GM23338 (cell line): Measurements from ENCODE around the gene STPG4.

Source experiments
- CREB1 ChIP-seq: fragments of 250-450 bp; sonication (Bioruptor Pico); IDR thresholded peaks from 2 replicates; pipeline ENCODE4 v1.5.0; 2020; ENCODE audit warnings: low read depth, mild to moderate bottlenecking, moderate library complexity
- CTCF ChIP-seq, 2 experiments: fragments of 200-600 bp in 1 of 2; sonication (generic) in 1 of 2; conservative IDR thresholded peaks; 2 replicates each; pipeline versions ENCODE4 v1.5.1 to v1.6.1; 2016 to 2017; ENCODE audit warnings: antibody characterized with exemption in 2 of 2, low read depth in 2 of 2, mild to moderate bottlenecking in 2 of 2, moderate library complexity in 1 of 2
- ETS1 ChIP-seq: IDR thresholded peaks from 2 replicates; pipeline ENCODE4 v1.6.1; 2016; ENCODE audit warnings: antibody characterized with exemption
- EZH2 ChIP-seq: fragments of 200-600 bp; sonication (generic); IDR thresholded peaks from one replicate; pipeline ENCODE4 v1.8.0; 2017; ENCODE audit warnings: antibody characterized with exemption, mild to moderate bottlenecking, low read depth; ENCODE audit not compliant: unreplicated experiment
- EZH2phosphoT487 ChIP-seq: fragments of 200-600 bp; sonication (generic); IDR thresholded peaks from one replicate; pipeline ENCODE4 v1.8.1; 2018; ENCODE audit warnings: antibody characterized with exemption; ENCODE audit not compliant: unreplicated experiment
- JUNB ChIP-seq: IDR thresholded peaks from one replicate; pipeline ENCODE4 v1.6.1; 2016; ENCODE audit warnings: antibody characterized with exemption; ENCODE audit not compliant: unreplicated experiment
- POLR2AphosphoS5 ChIP-seq: IDR thresholded peaks from 2 replicates; pipeline ENCODE4 v1.6.1; 2016; ENCODE audit warnings: antibody characterized with exemption, low read depth
- REST ChIP-seq: IDR thresholded peaks from one replicate; pipeline ENCODE4 v1.6.1; 2018; ENCODE audit warnings: antibody characterized with exemption; ENCODE audit not compliant: unreplicated experiment
- STAT1 ChIP-seq: IDR thresholded peaks from one replicate; pipeline ENCODE4 v1.6.1; 2016; ENCODE audit warnings: antibody characterized with exemption; ENCODE audit not compliant: unreplicated experiment
- ZNF114 ChIP-seq: fragments of 250-450 bp; sonication (Bioruptor Pico); IDR thresholded peaks from 2 replicates; pipeline ENCODE4 v1.5.0; 2020; ENCODE audit warnings: mild to moderate bottlenecking, moderate library complexity
- ZNF331 ChIP-seq: fragments of 250-450 bp; sonication (Bioruptor Pico); IDR thresholded peaks from 2 replicates; pipeline ENCODE4 v1.5.0; 2020; ENCODE audit warnings: low read depth, mild to moderate bottlenecking, moderate library complexity
- ZNF462 ChIP-seq: fragments of 250-450 bp; sonication (Bioruptor Pico); IDR thresholded peaks from 2 replicates; pipeline ENCODE4 v1.5.0; 2020; ENCODE audit warnings: mild to moderate bottlenecking, moderate library complexity

GRCh38 chr2:47162780-47163179, 7.7 kb upstream of the STPG4 start:
- no peak for TF ChIP-seq CTCF (conservative IDR thresholded peaks at IDR 0.05; ENCODE audit: low read depth in 2 of 2)
- TF ChIP-seq EZH2 = no peak
- TF ChIP-seq REST = no peak
- no peak for TF ChIP-seq EZH2phosphoT487
- TF ChIP-seq ETS1 = no peak
- no peak for TF ChIP-seq POLR2AphosphoS5
- no peak for TF ChIP-seq ZNF462 (CRISPR knock-in tag)
- no peak for TF ChIP-seq STAT1
- TF ChIP-seq JUNB = no peak
- no peak for TF ChIP-seq CREB1
- TF ChIP-seq ZNF331 (CRISPR knock-in tag) = no peak
- no peak for TF ChIP-seq ZNF114 (CRISPR knock-in tag)
